H9 (cell line): ENCODE results near the gene TMOD3. TPM values are rescaled to one million over a fixed set of nuclear protein-coding genes. Genes with fewer than 3 reads are reported as not detected.

ENCODE experiments used
- DNase-seq: peaks from one replicate; pipeline ENCODE4 v3.0.0-alpha.2; 2017
- H2AFZ ChIP-seq: one replicate; pipeline ENCODE4 v1.6.1; 2013; ENCODE audit warnings: mild to moderate bottlenecking, low read length, control low read depth, moderate library complexity
- H2AK5ac ChIP-seq: 2 replicates; pipeline ENCODE4 v1.6.1; 2013; ENCODE audit warnings: low read length, control low read depth, mixed read lengths; ENCODE audit not compliant: insufficient read length
- H2BK120ac ChIP-seq: one replicate; pipeline ENCODE4 v1.6.1; 2013; ENCODE audit warnings: low read depth, mild to moderate bottlenecking, low read length, control low read depth, inconsistent platforms; ENCODE audit not compliant: poor library complexity, severe bottlenecking
- H2BK12ac ChIP-seq: 2 replicates; pipeline ENCODE4 v1.6.1; 2013; ENCODE audit warnings: low read length, control low read depth, mixed read lengths, low read depth; ENCODE audit not compliant: insufficient read length
- H2BK15ac ChIP-seq: 2 replicates; pipeline ENCODE4 v1.6.1; 2013; ENCODE audit warnings: low read depth, low read length, control low read depth
- H2BK20ac ChIP-seq: one replicate; pipeline ENCODE4 v1.6.1; 2013; ENCODE audit warnings: low read depth, mild to moderate bottlenecking, low read length, control low read depth, inconsistent platforms; ENCODE audit not compliant: poor library complexity, severe bottlenecking
- H2BK5ac ChIP-seq: 2 replicates; pipeline ENCODE4 v1.6.1; 2013; ENCODE audit warnings: low read length, control low read depth, mixed read lengths; ENCODE audit not compliant: insufficient read length
- H3K14ac ChIP-seq: 2 replicates; pipeline ENCODE4 v1.6.1; 2013; ENCODE audit warnings: low read length, control low read depth; ENCODE audit not compliant: insufficient read depth
- H3K18ac ChIP-seq: 2 replicates; pipeline ENCODE4 v1.6.1; 2013; ENCODE audit warnings: low read depth, mild to moderate bottlenecking, mixed read lengths, low read length, control low read depth; ENCODE audit not compliant: insufficient read length
- H3K23ac ChIP-seq: 2 replicates; pipeline ENCODE4 v1.6.1; 2013; ENCODE audit warnings: low read length, control low read depth, mixed read lengths, low read depth; ENCODE audit not compliant: insufficient read length
- H3K23me2 ChIP-seq: 2 replicates; pipeline ENCODE4 v1.6.1; 2013; ENCODE audit warnings: low read depth, mild to moderate bottlenecking, mixed read lengths, low read length, control low read depth; ENCODE audit not compliant: insufficient read length, poor library complexity, severe bottlenecking
- H3K27ac ChIP-seq: 2 replicates; pipeline ENCODE4 v1.5.1; 2013; ENCODE audit warnings: low read length, control low read depth, mixed read lengths, low read depth; ENCODE audit not compliant: insufficient read length
- H3K27me3 ChIP-seq: 2 replicates; pipeline ENCODE4 v1.6.1; 2013; ENCODE audit warnings: low read length, control low read depth, inconsistent platforms; ENCODE audit not compliant: insufficient read depth
- H3K4ac ChIP-seq: 2 replicates; pipeline ENCODE4 v1.6.1; 2013; ENCODE audit warnings: low read depth, mild to moderate bottlenecking, control low read depth, inconsistent platforms, low read length, moderate library complexity
- H3K4me1 ChIP-seq: 2 replicates; pipeline ENCODE4 v1.6.1; 2013; ENCODE audit warnings: low read length, control low read depth, inconsistent platforms; ENCODE audit not compliant: insufficient read depth
- H3K4me2 ChIP-seq: 2 replicates; pipeline ENCODE4 v1.6.1; 2013; ENCODE audit warnings: low read length, control low read depth, mixed read lengths; ENCODE audit not compliant: insufficient read length, insufficient read depth
- H3K56ac ChIP-seq: 2 replicates; pipeline ENCODE4 v1.6.1; 2013; ENCODE audit warnings: low read depth, mild to moderate bottlenecking, mixed read lengths, low read length, control low read depth; ENCODE audit not compliant: insufficient read length
- H3K79me1 ChIP-seq: 2 replicates; pipeline ENCODE4 v1.6.1; 2013; ENCODE audit warnings: low read depth, mild to moderate bottlenecking, moderate library complexity, low read length, control low read depth, inconsistent platforms; ENCODE audit not compliant: insufficient read depth, poor library complexity, severe bottlenecking
- H3K79me2 ChIP-seq: 2 replicates; pipeline ENCODE4 v1.6.1; 2013; ENCODE audit warnings: low read length, control low read depth, inconsistent platforms; ENCODE audit not compliant: insufficient read depth
- H3K9ac ChIP-seq: 2 replicates; pipeline ENCODE4 v1.6.1; 2013; ENCODE audit warnings: low read length, control low read depth, mixed read lengths; ENCODE audit not compliant: insufficient read length; ENCODE audit errors: extremely low read depth
- H3K9me3 ChIP-seq: one replicate; pipeline ENCODE4 v1.6.1; 2013; ENCODE audit warnings: low read depth, low read length, inconsistent platforms; ENCODE audit not compliant: control insufficient read depth
- H3T11ph ChIP-seq: one replicate; pipeline ENCODE4 v1.6.1; 2013; ENCODE audit warnings: mild to moderate bottlenecking, low read length, control low read depth, inconsistent platforms
- H4K20me1 ChIP-seq: one replicate; pipeline ENCODE4 v1.6.1; 2013; ENCODE audit not compliant: control insufficient read depth, insufficient read length, insufficient read depth
- H4K5ac ChIP-seq: 2 replicates; pipeline ENCODE4 v1.6.1; 2013; ENCODE audit warnings: low read depth, mild to moderate bottlenecking, mixed read lengths, low read length, control low read depth; ENCODE audit not compliant: insufficient read length
- H4K8ac ChIP-seq: replicated peaks from 2 replicates; pipeline ENCODE4 v1.6.1; 2013; ENCODE audit warnings: low read length, control low read depth, mixed read lengths, low read depth; ENCODE audit not compliant: insufficient read length
- H4K91ac ChIP-seq: 2 replicates; pipeline ENCODE4 v1.6.1; 2013; ENCODE audit warnings: low read depth, mild to moderate bottlenecking, moderate library complexity, mixed read lengths, low read length, control low read depth; ENCODE audit not compliant: insufficient read length
- H3K27ac Mint-ChIP-seq, 3 experiments: 2 replicates in 2 of 3; 3 replicates in 1 of 3; pipeline ENCODE4 v1.8.0; 2020 to 2021; ENCODE audit warnings: mixed read lengths in 3 of 3, mild to moderate bottlenecking in 1 of 3, moderate library complexity in 1 of 3
- H3K27me3 Mint-ChIP-seq: 2 replicates; pipeline ENCODE4 v1.8.0; 2021; ENCODE audit warnings: low read depth, mild to moderate bottlenecking, moderate library complexity, mixed read lengths
- H3K36me3 Mint-ChIP-seq, 3 experiments: 2 replicates in 2 of 3; 3 replicates in 1 of 3; pipeline ENCODE4 v1.8.0; 2020 to 2021; ENCODE audit warnings: low read depth in 3 of 3, mixed read lengths in 3 of 3; ENCODE audit not compliant: insufficient read depth in 1 of 3
- H3K4me1 Mint-ChIP-seq, 2 experiments: 2 replicates each; pipeline ENCODE4 v1.8.0; 2020; ENCODE audit warnings: mixed read lengths in 2 of 2
- H3K4me3 Mint-ChIP-seq, 2 experiments: 2 replicates in 1 of 2; 3 replicates in 1 of 2; pipeline ENCODE4 v1.8.0; 2020 to 2021; ENCODE audit warnings: mild to moderate bottlenecking in 2 of 2, mixed read lengths in 2 of 2, moderate library complexity in 1 of 2
- H3K9me3 Mint-ChIP-seq, 2 experiments: 2 replicates in 1 of 2; 3 replicates in 1 of 2; pipeline ENCODE4 v1.8.0; 2020; ENCODE audit warnings: mild to moderate bottlenecking in 2 of 2, mixed read lengths in 2 of 2, moderate library complexity in 1 of 2
- WGBS: extraction: QIAGEN DNeasy Blood & Tissue Kit; methylation state at CpG from one replicate; pipeline ENCODE4 v1.1.7; 2013; ENCODE audit warnings: missing lambda C conversion rate, low lambda C conversion rate, mixed read lengths; ENCODE audit not compliant: insufficient read length; ENCODE audit errors: extremely low coverage; 5-methylcytosine and 5-hydroxymethylcytosine counted together
- total RNA-seq: library from RNA; stranded (reverse); gene quantifications from 2 replicates; pipeline ENCODE4 v1.2.1, GENCODE V29; 2021
- TF ChIP-seq, protein P1 (sequence below): fragments of 200-600 bp; sonication (generic); conservative IDR thresholded peaks from 3 replicates; pipeline ENCODE4 v1.8.0; 2021; ENCODE audit warnings: antibody characterized with exemption, mild to moderate bottlenecking

TMOD3 gene
- total RNA-seq, 1 experiment from 2014 or later = 24.7 TPM

DNA sequence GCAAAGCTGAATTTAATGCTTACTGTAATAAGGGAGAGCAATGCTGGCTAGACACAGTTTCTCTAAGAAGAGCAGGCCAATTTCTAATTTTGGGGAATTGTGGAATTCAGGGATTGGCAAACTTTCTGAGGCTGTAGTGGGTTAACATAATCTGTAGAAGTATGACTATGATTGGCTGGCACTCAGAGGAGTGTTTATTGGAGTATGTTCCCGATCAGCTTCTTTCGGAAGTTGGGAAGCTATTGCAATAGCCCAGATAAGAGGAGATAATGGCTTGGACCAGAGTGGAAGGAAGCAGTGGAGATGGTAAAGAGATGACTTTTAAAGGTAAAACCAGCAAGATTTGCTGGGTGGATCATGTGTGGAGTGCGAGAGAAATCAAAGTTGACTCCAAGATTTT is 19.4 kb downstream of the TMOD3 start:
- no peak overlapping the region for H3K27ac ChIP-seq
- no peaks in the 10 kb centered on the region for H4K20me1 ChIP-seq
- no peak overlapping the region for H3K18ac ChIP-seq
- H2BK20ac ChIP-seq = no peak overlapping the region
- H3K9me3 ChIP-seq = no peaks in the 10 kb centered on the region
- H2AFZ ChIP-seq = no peak overlapping the region
- Mint-ChIP-seq H3K4me3 (no peak overlapping the region), H3K36me3 (no peaks in the 10 kb centered on the region), H3K27me3 (no peaks in the 10 kb centered on the region), H3K9me3 (no peaks in the 10 kb centered on the region), H3K4me1 (peaks cover 19% of the 10 kb centered on the region in 2 experiments), H3K27ac (no peak overlapping the region)
- H3K79me2 ChIP-seq = no peaks in the 10 kb centered on the region
- H2BK12ac ChIP-seq = no peak overlapping the region
- H3K56ac ChIP-seq = no peak overlapping the region
- H2BK15ac ChIP-seq = no peak overlapping the region
- no peak overlapping the region for H4K5ac ChIP-seq
- H3K14ac ChIP-seq = no peak overlapping the region
- H3K27me3 ChIP-seq = no peaks in the 10 kb centered on the region
- no peak overlapping the region for H3K9ac ChIP-seq
- no peak overlapping the region for H3K4ac ChIP-seq
- no peaks in the 10 kb centered on the region for H3K4me1 ChIP-seq
- no peaks in the 10 kb centered on the region for H3K23me2 ChIP-seq
- no peak overlapping the region for H2BK120ac ChIP-seq
- no peak overlapping the region for H4K8ac ChIP-seq
- H3K23ac ChIP-seq = no peak overlapping the region
- no peak overlapping the region for H4K91ac ChIP-seq
- H2BK5ac ChIP-seq = no peak overlapping the region
- H3K79me1 ChIP-seq = peaks cover 3% of the 10 kb centered on the region
- WGBS = no CpG with 5 or more reads among the region's 3 CpGs
- no peak for DNase-seq
- TF ChIP-seq, protein P1, sequence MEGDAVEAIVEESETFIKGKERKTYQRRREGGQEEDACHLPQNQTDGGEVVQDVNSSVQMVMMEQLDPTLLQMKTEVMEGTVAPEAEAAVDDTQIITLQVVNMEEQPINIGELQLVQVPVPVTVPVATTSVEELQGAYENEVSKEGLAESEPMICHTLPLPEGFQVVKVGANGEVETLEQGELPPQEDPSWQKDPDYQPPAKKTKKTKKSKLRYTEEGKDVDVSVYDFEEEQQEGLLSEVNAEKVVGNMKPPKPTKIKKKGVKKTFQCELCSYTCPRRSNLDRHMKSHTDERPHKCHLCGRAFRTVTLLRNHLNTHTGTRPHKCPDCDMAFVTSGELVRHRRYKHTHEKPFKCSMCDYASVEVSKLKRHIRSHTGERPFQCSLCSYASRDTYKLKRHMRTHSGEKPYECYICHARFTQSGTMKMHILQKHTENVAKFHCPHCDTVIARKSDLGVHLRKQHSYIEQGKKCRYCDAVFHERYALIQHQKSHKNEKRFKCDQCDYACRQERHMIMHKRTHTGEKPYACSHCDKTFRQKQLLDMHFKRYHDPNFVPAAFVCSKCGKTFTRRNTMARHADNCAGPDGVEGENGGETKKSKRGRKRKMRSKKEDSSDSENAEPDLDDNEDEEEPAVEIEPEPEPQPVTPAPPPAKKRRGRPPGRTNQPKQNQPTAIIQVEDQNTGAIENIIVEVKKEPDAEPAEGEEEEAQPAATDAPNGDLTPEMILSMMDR = no peak
- H3T11ph ChIP-seq = no peak overlapping the region
- no peak overlapping the region for H3K4me2 ChIP-seq
- H2AK5ac ChIP-seq = no peak overlapping the region
